Left ventricle myocardium superior (tissue), 1 donor: ENCODE data around the gene CGB2. TPM values are rescaled to one million over a fixed set of nuclear protein-coding genes. Genes with fewer than 3 reads are reported as not detected.
A peak's percentile ranks its signal among the peaks of the same experiment; 100 is the strongest.
"Not testable (repeated sequence)": the region's sequence is repeated elsewhere in the genome, so short reads cannot be mapped to it uniquely, and the experiment has no call there.

Experiments
- ATAC-seq: fragments of 200-7000 bp; cut with Tn5 transposase; one replicate; pipeline ENCODE4 v1.9.1; 2020; ENCODE audit warnings: mild to moderate bottlenecking, moderate library complexity
- DNase-seq: peaks from one replicate; pipeline ENCODE4 v3.0.0-alpha.2; 2020
- intact Hi-C: fragments of 100-400 bp; cut with micrococcal nuclease; formaldehyde crosslinking; loops from one replicate; pipeline ENCODE4 v1.11.0; 2022
- total RNA-seq: library from RNA; stranded (reverse); fragmentation: NEBNext Ultra II Directional; extraction: Animal tissue kit (Norgen Biotek cat#: 25700); gene quantifications from one replicate; pipeline ENCODE4 v1.2.1, GENCODE V29; 2021
- donor health status: DM: no; HTN: yes; CAD: no; lungs with severe emphysema.

The CGB2 gene
- total RNA-seq, 1 donor from 2014 or later = not detected

- DNase-seq = no peak
- intact Hi-C loops = no loop called here
- ATAC-seq = no peak
Measured at GRCh38 chr19:49058562-49058961, 26.9 kb downstream of the CGB2 start.

- no peak for ATAC-seq
- DNase-seq = no peak
- intact Hi-C loops = no loop called here
Measured at GRCh38 chr19:49059053-49059452, 27.4 kb downstream of the CGB2 start.

- no peak for DNase-seq
- ATAC-seq = no peak
- intact Hi-C loops = no loop called here
Measured at GRCh38 chr19:49061000-49061399, 29.3 kb downstream of the CGB2 start.

- ATAC-seq (no peak), DNase-seq (no peak)
- intact Hi-C loops = no loop called here
Measured at GRCh38 chr19:49061445-49061844, 29.8 kb downstream of the CGB2 start.

- intact Hi-C loops = no loop called here
- ATAC-seq = no peak
- DNase-seq = no peak
Measured at GRCh38 chr19:49064029-49064629, 32.4 kb downstream of the CGB2 start.

GRCh38 chr19:49064768-49065611 lies 33.3 kb downstream of the CGB2 start, which contains the start of gene NTF4:
Gene NTF4 (minus strand): TSS chr19:49064818. CDS start chr19:49061997, 2,821 bp downstream.
- peak; percentile 71 for ATAC-seq
- intact Hi-C loops = no loop called here
- peak; percentile 44 for DNase-seq

GRCh38 chr19:49065905-49066512 lies 34.3 kb downstream of the CGB2 start:
- ATAC-seq = no peak
- intact Hi-C loops = no loop called here
- DNase-seq = no peak

GRCh38 chr19:49067554-49067953 lies 35.9 kb downstream of the CGB2 start:
- ATAC-seq = no peak
- intact Hi-C loops = no loop called here
- no peak for DNase-seq

GRCh38 chr19:49069026-49069425 lies 37.3 kb downstream of the CGB2 start:
- intact Hi-C loops = no loop called here
- ATAC-seq (no peak), DNase-seq (no peak)

- no peak for ATAC-seq
- DNase-seq = no peak
- intact Hi-C loops = no loop called here
Measured at GRCh38 chr19:49070416-49070815, 38.7 kb downstream of the CGB2 start.

- DNase-seq (no peak), ATAC-seq (no peak)
- intact Hi-C loops = no loop called here
Measured at GRCh38 chr19:49071860-49072547, 40.3 kb downstream of the CGB2 start.

GRCh38 chr19:49073514-49074378 lies 42.1 kb downstream of the CGB2 start:
- peak; percentile 64 for ATAC-seq
- intact Hi-C loops = no loop called here
- no peak for DNase-seq

GRCh38 chr19:49074869-49075268 lies 43.2 kb downstream of the CGB2 start:
- intact Hi-C loops = not testable (repeated sequence)
- DNase-seq (peak; percentile 82), ATAC-seq (peak; percentile 60)

- DNase-seq (no peak), ATAC-seq (no peak)
- intact Hi-C loops = no loop called here
Measured at GRCh38 chr19:49080392-49080791, 48.7 kb downstream of the CGB2 start.

- ATAC-seq = no peak
- DNase-seq = no peak
- intact Hi-C loops = no loop called here
Measured at GRCh38 chr19:49081273-49081672, 49.6 kb downstream of the CGB2 start.
